H1 (cell line): Measurements from ENCODE around the gene USP6.
"Not testable (repeated sequence)": the region's sequence is repeated elsewhere in the genome, so short reads cannot be mapped to it uniquely, and the experiment has no call there.

ENCODE experiments used
- ASH2L ChIP-seq: fragments of 200-600, 300-600 bp; sonication (generic); IDR thresholded peaks from one replicate; pipeline ENCODE4 v1.7.1; 2017; ENCODE audit warnings: low read length
- CBX8 ChIP-seq: fragments of 300-800, 300-1000 bp; sonication (generic); IDR thresholded peaks from 2 replicates; pipeline ENCODE4 v1.7.1; 2016; ENCODE audit warnings: low read depth, low read length, borderline replicate concordance
- CREB1 ChIP-seq: IDR thresholded peaks from 2 replicates; pipeline ENCODE4 v1.6.1; 2012; ENCODE audit warnings: inconsistent platforms
- CTCF ChIP-seq, 3 experiments: IDR thresholded peaks; 1 replicate in 2 of 3; 2 replicates in 1 of 3; pipeline versions ENCODE4 v1.5.1 to v1.6.1; 2011; ENCODE audit warnings: low read length in 3 of 3, mild to moderate bottlenecking in 3 of 3, inconsistent platforms in 2 of 3, low read depth in 1 of 3, moderate library complexity in 1 of 3; ENCODE audit not compliant: insufficient read depth in 1 of 3; ENCODE audit errors: control extremely low read depth in 1 of 3
- EZH2 ChIP-seq: fragments of 200-600 bp; sonication (generic); IDR thresholded peaks from 2 replicates; pipeline ENCODE4 v1.7.1; 2012; ENCODE audit warnings: low read depth, mild to moderate bottlenecking, moderate library complexity, low read length, inconsistent platforms; ENCODE audit not compliant: severe bottlenecking
- HDAC2 ChIP-seq, 2 experiments: fragments of 300-600 bp in 1 of 2; sonication (generic) in 1 of 2; IDR thresholded peaks; 2 replicates each; pipeline ENCODE4 v1.6.1; 2011 to 2012; ENCODE audit warnings: low read depth in 2 of 2, low read length in 2 of 2, mild to moderate bottlenecking in 2 of 2, moderate library complexity in 2 of 2, borderline replicate concordance in 1 of 2, inconsistent platforms in 1 of 2
- HDAC6 ChIP-seq: IDR thresholded peaks from one replicate; pipeline ENCODE4 v1.7.1; 2012; ENCODE audit warnings: low read depth, mild to moderate bottlenecking, inconsistent platforms, low read length, moderate library complexity
- MAFK ChIP-seq: IDR thresholded peaks from 2 replicates; pipeline ENCODE4 v1.6.1; 2012; ENCODE audit warnings: low read depth, mild to moderate bottlenecking, improper control_type of control experiment, low read length
- MAX ChIP-seq: IDR thresholded peaks from 2 replicates; pipeline ENCODE4 v1.6.1; 2012; ENCODE audit warnings: inconsistent platforms
- PHF8 ChIP-seq: fragments of 200-600 bp; sonication (generic); conservative IDR thresholded peaks from 2 replicates; pipeline ENCODE4 v1.7.1; 2012; ENCODE audit warnings: low read depth, mild to moderate bottlenecking, inconsistent platforms, low read length, moderate library complexity
- POLR2A ChIP-seq, 2 experiments: IDR thresholded peaks; 1 replicate in 1 of 2; 2 replicates in 1 of 2; pipeline ENCODE4 v1.6.1; 2011; ENCODE audit warnings: low read depth in 2 of 2, low read length in 2 of 2, mild to moderate bottlenecking in 2 of 2; ENCODE audit errors: control extremely low read depth in 1 of 2

- not testable (repeated sequence) for TF ChIP-seq EZH2; CTCF (IDR thresholded peaks at IDR 0.05; ENCODE audit: control extremely low read depth in 1 of 3, insufficient read depth in 1 of 3, low read depth in 1 of 3, low read length in 3 of 3); HDAC6; POLR2A (IDR thresholded peaks at IDR 0.05; ENCODE audit: control extremely low read depth in 1 of 2, low read depth in 2 of 2, low read length in 2 of 2); PHF8; HDAC2 (IDR thresholded peaks at IDR 0.05; ENCODE audit: borderline replicate concordance in 1 of 2, low read depth in 2 of 2, low read length in 2 of 2); CBX8; ASH2L; MAX; CREB1; MAFK
Observed at GRCh38 chr17:5134571-5134970, 18.7 kb downstream of the USP6 start.
